GM11168 (cell line): ENCODE data around the gene CLPTM1L.

ENCODE experiments used
- in situ Hi-C: fragments of 300-500 bp; cut with MboI; formaldehyde crosslinking; loops from one replicate; pipeline ENCODE4 v1.12.0; 2022; ENCODE audit warnings: low sequenced_read_pairs; ENCODE audit not compliant: unreplicated experiment

The CLPTM1L gene

GRCh38 chr5:1319436-1320256 lies 25.3 kb downstream of the CLPTM1L start:
- in situ Hi-C loops, result no loop called here

- in situ Hi-C loops, result no loop called here
Observed at GRCh38 chr5:1318659-1319251, 26.1 kb downstream of the CLPTM1L start.

GRCh38 chr5:1317921-1318565 lies 26.9 kb downstream of the CLPTM1L start:
- in situ Hi-C loops, result no loop called here

GRCh38 chr5:1316588-1317340 lies 28.1 kb downstream of the CLPTM1L start:
- in situ Hi-C loops, result no loop called here

GRCh38 chr5:1315709-1316587 lies 29.0 kb downstream of the CLPTM1L start:
- in situ Hi-C loops, result no loop called here

GRCh38 chr5:1315018-1315708 lies 29.7 kb downstream of the CLPTM1L start:
- in situ Hi-C loops, result no loop called here

- in situ Hi-C loops, result no loop called here
Observed at GRCh38 chr5:1314564-1314982, 30.3 kb downstream of the CLPTM1L start.

GRCh38 chr5:1312993-1313833 lies 31.7 kb downstream of the CLPTM1L start:
- in situ Hi-C loops, result no loop called here

GRCh38 chr5:1312206-1312605 lies 32.7 kb downstream of the CLPTM1L start:
- in situ Hi-C loops, result no loop called here

GRCh38 chr5:1311439-1312055 lies 33.4 kb downstream of the CLPTM1L start:
- in situ Hi-C loops, result no loop called here

- in situ Hi-C loops, result no loop called here
Observed at GRCh38 chr5:1310118-1310517, 34.8 kb downstream of the CLPTM1L start.

GRCh38 chr5:1304033-1304432 lies 40.9 kb downstream of the CLPTM1L start:
- in situ Hi-C loops, result no loop called here

- in situ Hi-C loops, result no loop called here
Observed at GRCh38 chr5:1302258-1302657, 42.6 kb downstream of the CLPTM1L start.

GRCh38 chr5:1300581-1301083 lies 44.3 kb downstream of the CLPTM1L start:
- in situ Hi-C loops, result no loop called here

GRCh38 chr5:1299961-1300360 lies 44.9 kb downstream of the CLPTM1L start:
- in situ Hi-C loops, result no loop called here

GRCh38 chr5:1299511-1299850 lies 45.4 kb downstream of the CLPTM1L start:
- in situ Hi-C loops, result no loop called here

- in situ Hi-C loops, result no loop called here
Observed at GRCh38 chr5:1298723-1299510, 46.0 kb downstream of the CLPTM1L start.
